H7 (cell line): ENCODE results near the gene PACS1. TPM values are rescaled to one million over a fixed set of nuclear protein-coding genes. Genes with fewer than 3 reads are reported as not detected.

Experiments
- DNase-seq: peaks from one replicate; pipeline ENCODE4 v3.0.0; 2012
- H3K27me3 ChIP-seq: 2 replicates; pipeline ENCODE4 v1.6.0; 2011; ENCODE audit warnings: mild to moderate bottlenecking, low read length; ENCODE audit not compliant: control insufficient read depth, insufficient read depth
- H3K36me3 ChIP-seq: replicated peaks from 2 replicates; pipeline ENCODE4 v1.5.1; 2011; ENCODE audit warnings: low read length; ENCODE audit not compliant: control insufficient read depth, insufficient read depth
- H3K4me3 ChIP-seq: 2 replicates; pipeline ENCODE4 v1.5.1; 2011; ENCODE audit warnings: low read depth, mild to moderate bottlenecking, control low read depth, low read length, moderate library complexity; ENCODE audit not compliant: insufficient read depth
- total RNA-seq: library from RNA; depleted of rRNA; stranded (reverse); fragments of >200 nt; shearing (Covaris generic); gene quantifications from 2 replicates; pipeline ENCODE4 v1.2.3, GENCODE V29; 2014

The PACS1 gene
- total RNA-seq, 1 experiment from 2014 or later, result 16.2 TPM

DNA sequence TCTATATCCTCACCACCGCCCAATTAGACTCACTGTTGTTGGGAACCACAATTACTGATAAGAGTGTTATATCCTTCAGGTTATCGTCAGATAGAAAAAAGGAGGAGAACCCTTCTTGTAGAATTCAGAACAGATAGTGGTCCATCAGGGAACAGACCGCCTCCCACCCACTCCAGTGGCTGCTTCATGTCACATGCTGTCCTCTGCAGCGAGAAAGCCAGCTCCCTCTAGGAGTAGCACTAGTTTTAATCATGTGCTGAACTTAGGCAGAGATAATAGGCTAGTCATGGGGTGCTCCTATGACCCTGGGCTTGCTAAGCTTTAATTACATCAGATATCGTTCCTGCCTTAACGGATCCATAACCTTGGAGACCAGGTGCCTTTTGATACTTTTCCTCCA lies 146.8 kb downstream of the PACS1 start:
- H3K4me3 ChIP-seq, result no peak overlapping the region
- peaks cover 1% of the 10 kb centered on the region for H3K36me3 ChIP-seq
- no peaks in the 10 kb centered on the region for H3K27me3 ChIP-seq
- DNase-seq, result no peak

GRCh38 chr11:66218036-66218435 lies 148.0 kb downstream of the PACS1 start:
- no peak for DNase-seq
- no peaks in the 10 kb centered on the region for H3K27me3 ChIP-seq
- no peak overlapping the region for H3K4me3 ChIP-seq
- H3K36me3 ChIP-seq, result peaks cover 1% of the 10 kb centered on the region

GRCh38 chr11:66218846-66219620 lies 149.0 kb downstream of the PACS1 start:
- DNase-seq, result no peak
- Histone ChIP-seq H3K36me3 (peaks cover 1% of the 10 kb centered on the region), H3K27me3 (no peaks in the 10 kb centered on the region), H3K4me3 (no peak overlapping the region)

- DNase-seq, result no peak
- H3K36me3 ChIP-seq, result peaks cover 4% of the 10 kb centered on the region
Observed at GRCh38 chr11:66219846-66220565, 149.9 kb downstream of the PACS1 start.

DNA sequence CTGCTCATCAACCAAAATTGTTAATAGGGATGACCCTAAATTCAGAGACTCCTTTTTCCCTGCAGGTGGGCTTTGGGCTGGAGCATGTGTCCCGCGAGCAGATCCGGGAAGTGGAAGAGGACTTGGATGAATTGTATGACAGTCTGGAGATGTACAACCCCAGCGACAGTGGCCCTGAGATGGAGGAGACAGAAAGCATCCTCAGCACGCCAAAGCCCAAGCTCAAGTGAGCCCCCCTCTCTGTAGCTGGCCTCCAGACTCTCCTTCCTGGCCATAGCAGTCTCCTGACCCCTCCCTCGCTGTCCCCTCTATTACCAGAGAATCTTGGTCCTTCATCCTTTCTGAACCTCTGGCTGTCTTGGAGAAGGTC lies 150.5 kb downstream of the PACS1 start:
- no peak for DNase-seq
- Histone ChIP-seq H3K4me3 (no peak overlapping the region), H3K36me3 (peaks cover 4% of the 10 kb centered on the region), H3K27me3 (no peaks in the 10 kb centered on the region)

More at GRCh38 chr11:66219846-66220565, 149.9 kb downstream of the PACS1 start:
- Histone ChIP-seq H3K27me3 (no peaks in the 10 kb centered on the region), H3K4me3 (no peak overlapping the region)

- peak; percentile 4 for DNase-seq
- Histone ChIP-seq H3K36me3 (peaks cover 4% of the 10 kb centered on the region), H3K4me3 (no peak overlapping the region), H3K27me3 (no peaks in the 10 kb centered on the region)
Observed at GRCh38 chr11:66221012-66221411, 150.9 kb downstream of the PACS1 start.

DNA sequence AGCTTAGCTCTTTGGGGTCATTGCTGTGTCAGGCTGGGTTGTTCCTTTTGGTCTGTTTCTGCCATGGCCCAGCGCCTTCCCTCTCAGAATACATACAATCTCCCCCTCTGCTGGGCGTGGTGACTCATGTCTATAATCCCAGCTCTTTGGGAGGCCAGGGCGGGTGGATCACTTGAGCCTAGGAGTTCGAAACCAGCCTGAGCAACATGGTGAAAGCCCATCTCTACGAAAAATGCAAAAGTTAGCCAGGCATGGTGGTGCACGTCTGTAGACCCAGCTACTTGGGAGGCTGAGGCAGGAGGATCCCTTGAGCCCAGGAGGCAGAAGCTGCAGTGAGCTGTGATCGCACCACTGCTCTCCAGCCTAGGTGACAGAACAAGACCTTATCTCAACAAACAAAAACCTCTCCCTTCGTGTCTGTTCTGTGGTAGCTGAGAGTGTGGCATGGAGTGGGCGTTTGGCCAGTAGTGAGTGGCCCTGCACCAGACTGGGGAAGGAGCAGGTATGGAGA lies 151.7 kb downstream of the PACS1 start:
- no peaks in the 10 kb centered on the region for H3K27me3 ChIP-seq
- H3K36me3 ChIP-seq, result peaks cover 4% of the 10 kb centered on the region
- peak; percentile 10 for DNase-seq
- H3K4me3 ChIP-seq, result no peak overlapping the region

- no peak overlapping the region for H3K4me3 ChIP-seq
- DNase-seq, result peak; percentile 91
- H3K27me3 ChIP-seq, result no peaks in the 10 kb centered on the region
- peaks cover 4% of the 10 kb centered on the region for H3K36me3 ChIP-seq
Observed at GRCh38 chr11:66222358-66223149, 152.5 kb downstream of the PACS1 start.

DNA sequence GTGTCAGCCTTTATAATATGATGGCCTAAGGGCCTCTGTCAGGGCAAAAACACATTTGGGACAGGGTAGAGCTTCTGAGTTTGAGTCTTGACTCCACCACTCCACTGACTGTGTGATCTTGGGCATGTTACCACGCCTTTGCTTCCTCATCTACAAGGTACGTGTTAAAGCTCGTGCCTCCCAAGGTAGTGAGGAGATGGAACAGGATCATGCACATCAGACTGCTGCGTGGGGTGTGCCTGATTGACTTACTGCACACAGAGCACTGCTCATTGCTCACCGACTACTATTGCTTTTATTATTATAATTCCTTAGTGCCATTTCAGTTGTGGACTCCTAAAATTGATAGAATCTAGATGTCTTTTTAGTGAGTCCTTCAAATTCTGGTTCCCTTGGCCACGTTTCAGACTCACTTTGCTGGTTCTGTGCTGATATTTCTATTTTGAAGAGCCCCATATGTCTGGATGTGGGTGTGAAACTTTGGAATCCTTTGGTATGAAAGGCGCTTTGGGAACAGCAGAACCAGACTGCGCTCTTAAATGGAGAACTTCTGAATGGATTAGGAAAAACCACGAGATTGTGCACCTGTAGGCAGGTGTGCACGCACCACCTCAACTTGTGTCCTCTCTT lies 154.3 kb downstream of the PACS1 start:
- H3K27me3 ChIP-seq, result no peaks in the 10 kb centered on the region
- H3K36me3 ChIP-seq, result peaks cover 4% of the 10 kb centered on the region
- no peak overlapping the region for H3K4me3 ChIP-seq
- no peak for DNase-seq

GRCh38 chr11:66225066-66225465 lies 155.0 kb downstream of the PACS1 start:
- Histone ChIP-seq H3K36me3 (peaks cover 4% of the 10 kb centered on the region), H3K4me3 (no peak overlapping the region), H3K27me3 (no peaks in the 10 kb centered on the region)
- DNase-seq, result no peak

DNA sequence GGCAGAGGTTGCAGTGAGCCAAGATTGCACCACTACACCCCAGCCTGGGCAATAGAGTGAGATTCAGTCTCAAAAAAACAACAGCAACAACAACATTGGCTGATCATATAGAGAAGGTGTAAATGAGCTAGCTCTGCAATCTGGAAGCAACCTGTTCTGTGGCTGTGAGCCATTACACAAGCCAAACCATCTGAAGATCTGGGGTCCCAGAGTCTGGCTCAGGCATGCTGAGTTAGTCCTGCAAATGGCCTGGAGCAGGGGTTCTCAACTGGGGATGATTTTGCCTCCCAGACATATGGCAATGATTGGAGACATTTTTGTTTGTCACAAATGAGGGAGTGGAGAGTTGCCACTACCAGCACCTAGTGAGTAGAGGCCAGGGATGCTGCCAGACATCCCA lies 156.0 kb downstream of the PACS1 start:
- no peak for DNase-seq
- no peak overlapping the region for H3K4me3 ChIP-seq
- H3K36me3 ChIP-seq, result peaks cover 5% of the 10 kb centered on the region
- H3K27me3 ChIP-seq, result no peaks in the 10 kb centered on the region

- no peak for DNase-seq
- H3K27me3 ChIP-seq, result no peaks in the 10 kb centered on the region
- H3K36me3 ChIP-seq, result peaks cover 7% of the 10 kb centered on the region
- no peak overlapping the region for H3K4me3 ChIP-seq
Observed at GRCh38 chr11:66227700-66228099, 157.6 kb downstream of the PACS1 start.

GRCh38 chr11:66228521-66228920 lies 158.4 kb downstream of the PACS1 start:
- peaks cover 9% of the 10 kb centered on the region for H3K36me3 ChIP-seq
- H3K27me3 ChIP-seq, result no peaks in the 10 kb centered on the region
- DNase-seq, result peak; percentile 78
- H3K4me3 ChIP-seq, result no peak overlapping the region

DNA sequence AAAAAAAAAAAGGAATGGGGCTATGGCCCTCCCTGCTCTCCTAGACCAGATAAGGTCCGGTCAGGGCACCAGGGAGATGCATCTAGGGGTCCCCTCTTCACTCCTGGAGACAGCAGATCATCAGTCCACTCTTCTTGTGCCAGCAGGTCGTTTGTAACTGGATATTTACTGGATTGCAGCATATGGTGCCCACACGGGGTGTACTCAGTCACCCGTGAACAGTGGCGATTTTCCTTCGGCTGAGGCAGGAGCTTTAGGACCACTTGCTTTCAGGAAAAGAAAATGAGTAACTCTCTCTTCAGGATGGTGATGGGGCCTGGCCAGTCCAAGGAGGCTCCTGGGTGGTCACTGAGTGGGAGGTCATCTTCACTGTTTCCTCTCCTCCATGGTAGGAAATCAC lies 160.1 kb downstream of the PACS1 start:
- no peaks in the 10 kb centered on the region for H3K27me3 ChIP-seq
- H3K4me3 ChIP-seq, result no peak overlapping the region
- H3K36me3 ChIP-seq, result peaks cover 9% of the 10 kb centered on the region
- DNase-seq, result peak; percentile 32
